GM08714 (cell line): ENCODE data around the gene RING1.
A peak's percentile ranks its signal among the peaks of the same experiment; 100 is the strongest.

Experiments
- H3K4me3 ChIP-seq: fragments of 200-500 bp; sonication (Bioruptor generic); 2 replicates; pipeline ENCODE4 v1.5.1; 2014; ENCODE audit warnings: mild to moderate bottlenecking, low read length, inconsistent platforms
- ZNF274 ChIP-seq: IDR thresholded peaks from 2 replicates; pipeline ENCODE4 v1.6.1; 2012; ENCODE audit warnings: mild to moderate bottlenecking, low read depth, low read length

RING1 gene

DNA sequence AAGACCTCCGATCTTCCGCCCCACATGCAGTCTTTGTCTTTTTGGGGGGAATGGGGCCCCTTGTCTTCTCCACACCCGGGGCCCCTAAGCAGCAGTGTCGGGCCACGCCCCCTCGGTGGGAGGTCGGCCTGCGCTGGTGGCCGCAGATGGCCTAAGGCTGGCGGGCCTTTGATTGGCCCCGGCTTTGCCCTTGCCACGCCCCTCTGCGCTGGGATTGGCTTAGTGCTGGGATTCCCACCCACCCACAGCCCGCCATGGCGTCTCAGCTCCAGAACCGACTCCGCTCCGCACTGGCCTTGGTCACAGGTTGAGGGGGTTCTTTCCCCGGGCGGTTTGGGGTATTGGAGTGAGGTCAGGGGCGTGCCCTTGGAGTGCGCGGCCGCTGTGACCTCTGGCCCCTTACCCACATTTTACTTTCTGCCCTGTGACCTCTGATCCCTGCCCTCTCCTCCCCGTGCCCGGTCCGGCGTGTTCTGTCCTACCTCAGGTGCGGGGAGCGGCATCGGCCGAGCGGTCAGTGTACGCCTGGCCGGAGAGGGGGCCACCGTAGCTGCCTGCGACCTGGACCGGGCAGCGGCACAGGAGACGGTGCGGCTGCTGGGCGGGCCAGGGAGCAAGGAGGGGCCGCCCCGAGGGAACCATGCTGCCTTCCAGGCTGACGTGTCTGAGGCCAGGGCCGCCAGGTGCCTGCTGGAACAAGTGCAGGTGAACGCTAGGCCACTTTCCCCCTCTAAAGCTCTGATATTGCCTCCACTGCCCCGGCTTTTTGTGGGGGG, 3.7 kb upstream of the RING1 start, which contains the start of gene HSD17B8:
Gene HSD17B8 (plus strand): TSS at position 241 of the 776 bp plus-strand sequence. CDS start 14 bp downstream, at position 255.
- H3K4me3 ChIP-seq = peak within 1 kb of the TSS; percentile 89
- no peak for TF ChIP-seq ZNF274

DNA sequence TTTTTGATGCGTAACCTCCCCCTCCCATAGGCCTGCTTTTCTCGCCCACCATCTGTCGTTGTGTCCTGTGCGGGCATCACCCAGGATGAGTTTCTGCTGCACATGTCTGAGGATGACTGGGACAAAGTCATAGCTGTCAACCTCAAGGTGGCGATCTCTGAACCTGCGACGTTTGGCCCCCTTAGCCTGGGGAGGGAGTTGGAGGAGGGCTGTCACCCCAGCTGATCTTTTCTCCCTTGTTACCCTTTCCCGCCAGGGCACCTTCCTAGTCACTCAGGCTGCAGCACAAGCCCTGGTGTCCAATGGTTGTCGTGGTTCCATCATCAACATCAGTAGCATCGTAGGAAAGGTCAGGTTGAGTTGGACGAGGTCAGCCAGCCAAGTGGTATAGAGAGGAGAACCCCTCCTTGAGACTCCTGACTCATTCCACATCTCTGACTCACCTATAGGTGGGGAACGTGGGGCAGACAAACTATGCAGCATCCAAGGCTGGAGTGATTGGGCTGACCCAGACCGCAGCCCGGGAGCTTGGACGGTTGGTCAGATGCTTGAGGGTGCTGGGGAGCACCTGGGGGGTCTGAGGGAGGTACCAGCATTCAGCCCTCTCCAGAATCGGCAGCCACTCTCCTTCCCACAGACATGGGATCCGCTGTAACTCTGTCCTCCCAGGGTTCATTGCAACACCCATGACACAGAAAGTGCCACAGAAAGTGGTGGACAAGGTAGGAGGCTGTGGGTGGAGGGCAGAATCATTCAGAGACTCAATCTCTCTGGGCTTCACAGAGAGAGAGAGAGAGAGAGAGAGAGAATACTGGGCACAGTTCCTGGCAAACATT, 2.9 kb upstream of the RING1 start:
- H3K4me3 ChIP-seq = peak overlapping the region; percentile 89; the same call in 1 of the 2 replicates
- no peak for TF ChIP-seq ZNF274

DNA sequence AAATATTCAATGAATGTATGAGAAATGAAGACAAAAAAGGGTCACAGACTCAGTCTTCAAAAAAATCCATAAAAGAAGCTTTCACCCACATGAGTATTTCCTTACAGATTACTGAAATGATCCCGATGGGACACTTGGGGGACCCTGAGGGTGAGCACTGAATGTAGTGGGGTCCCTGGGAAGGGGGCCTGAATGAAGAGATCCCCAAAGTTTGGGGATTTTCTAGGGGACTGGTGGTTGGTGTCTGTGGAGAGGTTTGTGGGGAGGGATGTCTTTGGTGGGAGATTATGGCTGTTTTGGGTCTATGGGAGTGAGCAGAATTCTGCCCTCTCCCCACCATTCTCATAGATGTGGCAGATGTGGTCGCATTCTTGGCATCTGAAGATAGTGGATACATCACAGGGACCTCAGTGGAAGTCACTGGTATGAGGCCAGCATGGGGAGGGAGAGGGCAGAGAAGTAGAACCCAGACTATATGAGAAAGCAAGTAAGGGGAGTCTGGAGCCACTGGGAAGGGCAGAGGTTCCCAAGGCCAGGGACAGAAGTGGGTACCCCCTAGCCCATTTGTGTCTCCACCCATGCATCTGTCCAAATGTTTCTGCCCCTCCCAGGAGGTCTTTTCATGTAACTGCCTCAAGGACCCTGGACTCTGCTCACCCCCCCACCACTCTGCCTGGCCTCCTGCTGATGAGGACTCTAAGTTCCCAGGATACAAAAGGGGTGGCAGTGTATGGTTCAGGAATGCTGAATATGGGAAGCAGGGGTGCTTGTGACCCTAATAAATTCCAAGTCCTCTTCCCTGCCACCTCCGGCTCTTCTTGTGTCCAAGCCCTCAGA, 2.1 kb upstream of the RING1 start:
- H3K4me3 ChIP-seq = no peak overlapping the region
- TF ChIP-seq ZNF274 = no peak

- TF ChIP-seq ZNF274 = no peak
- H3K4me3 ChIP-seq = peak overlapping the region; percentile 95; the same call in 1 of the 2 replicates
Observed at GRCh38 chr6:33206864-33207551, 1.3 kb upstream of the RING1 start.

- no peak for TF ChIP-seq ZNF274
- H3K4me3 ChIP-seq = peak overlapping the region; percentile 95
Observed at GRCh38 chr6:33207552-33208090, 679 bp upstream of the RING1 start.

- no peak overlapping the region for H3K4me3 ChIP-seq
- TF ChIP-seq ZNF274 = no peak
Observed at GRCh38 chr6:33209856-33210255, 1.6 kb downstream of the RING1 start.

DNA sequence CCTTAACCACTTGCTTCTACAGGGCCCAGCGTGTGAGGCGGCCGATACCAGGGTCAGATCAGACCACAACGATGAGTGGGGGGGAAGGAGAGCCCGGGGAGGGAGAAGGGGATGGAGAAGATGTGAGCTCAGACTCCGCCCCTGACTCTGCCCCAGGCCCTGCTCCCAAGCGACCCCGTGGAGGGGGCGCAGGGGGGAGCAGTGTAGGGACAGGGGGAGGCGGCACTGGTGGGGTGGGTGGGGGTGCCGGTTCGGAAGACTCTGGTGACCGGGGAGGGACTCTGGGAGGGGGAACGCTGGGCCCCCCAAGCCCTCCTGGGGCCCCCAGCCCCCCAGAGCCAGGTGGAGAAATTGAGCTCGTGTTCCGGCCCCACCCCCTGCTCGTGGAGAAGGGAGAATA, 2.8 kb downstream of the RING1 start:
- TF ChIP-seq ZNF274 = no peak
- no peak overlapping the region for H3K4me3 ChIP-seq

GRCh38 chr6:33211666-33212422, 3.5 kb downstream of the RING1 start:
- TF ChIP-seq ZNF274 = no peak
- no peak overlapping the region for H3K4me3 ChIP-seq

GRCh38 chr6:33212857-33213165, 4.5 kb downstream of the RING1 start:
- H3K4me3 ChIP-seq = no peak overlapping the region; the same call in 1 of the 2 replicates
- no peak for TF ChIP-seq ZNF274

DNA sequence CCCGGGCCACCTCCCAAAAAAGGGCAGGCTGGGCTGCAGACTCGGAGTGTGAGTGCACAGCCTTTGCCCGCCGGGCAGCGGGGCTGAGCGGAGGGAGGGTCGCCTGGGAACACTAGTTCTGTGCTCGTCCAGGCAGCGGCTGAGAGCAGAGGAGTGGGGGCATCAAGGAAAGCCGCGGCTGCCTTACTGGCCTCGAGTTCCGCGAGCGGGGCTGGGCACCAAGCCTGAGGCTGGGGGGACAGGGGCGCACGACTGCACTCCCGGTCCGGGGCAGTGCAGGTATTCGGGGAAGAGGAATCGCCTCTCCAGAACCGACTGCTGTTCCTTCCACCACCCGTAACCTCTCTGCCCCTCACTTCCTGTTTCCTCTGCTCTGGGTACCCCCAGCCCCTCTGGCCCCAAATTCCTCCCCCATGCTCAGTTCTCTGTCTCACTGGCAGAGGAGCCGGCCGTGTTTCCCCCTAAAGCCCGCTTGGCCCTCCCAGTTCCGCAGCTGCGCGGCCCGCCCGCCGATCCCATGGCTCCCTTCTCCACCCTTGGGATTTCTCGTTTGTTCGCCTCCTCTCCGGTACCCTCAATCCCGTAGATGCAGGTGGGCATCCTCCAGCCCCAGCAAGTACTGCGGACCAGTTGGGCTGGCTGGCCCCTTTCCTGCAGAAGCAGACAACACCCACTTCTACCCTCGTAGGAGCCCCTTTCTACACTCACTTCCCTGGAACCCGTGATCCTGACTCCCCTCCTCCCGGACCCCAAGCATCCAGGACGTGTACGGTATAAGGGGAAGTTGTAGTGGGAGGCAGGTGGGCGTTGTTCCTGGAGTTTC, 5.1 kb downstream of the RING1 start:
- H3K4me3 ChIP-seq = peak overlapping the region; percentile 1; the same call in 1 of the 2 replicates
- no peak for TF ChIP-seq ZNF274

- TF ChIP-seq ZNF274 = no peak
- no peak overlapping the region for H3K4me3 ChIP-seq
Observed at GRCh38 chr6:33213989-33214335, 5.7 kb downstream of the RING1 start.
